Thymus (tissue), 11 donors: ENCODE data around the gene RND3. TPM values are rescaled to one million over a fixed set of nuclear protein-coding genes. Genes with fewer than 3 reads are reported as not detected.

Experiments used
- DNase-seq, 9 donors: peaks; one replicate each; pipeline ENCODE4 v3.0.0-alpha.2; 2013; ENCODE audit warnings: low spot score in 9 of 9, low read depth in 6 of 9, missing footprints in 1 of 9
- H3K27ac ChIP-seq, 2 donors: one replicate each; pipeline ENCODE4 v1.5.1; 2013; ENCODE audit warnings: control low read depth in 1 of 2, low read depth in 1 of 2, low read length in 1 of 2, mild to moderate bottlenecking in 1 of 2, moderate library complexity in 1 of 2
- H3K27me3 ChIP-seq, 2 donors: one replicate each; pipeline ENCODE4 v1.5.1; 2013; ENCODE audit warnings: low read length in 1 of 2; ENCODE audit not compliant: control insufficient read depth in 2 of 2, insufficient read depth in 1 of 2
- H3K36me3 ChIP-seq, 2 donors: one replicate each; pipeline ENCODE4 v1.5.1; 2013; ENCODE audit warnings: low read length in 1 of 2, mild to moderate bottlenecking in 1 of 2, moderate library complexity in 1 of 2; ENCODE audit not compliant: control insufficient read depth in 2 of 2, insufficient read depth in 2 of 2
- H3K4me1 ChIP-seq, 2 donors: one replicate each; pipeline ENCODE4 v1.5.1; 2013; ENCODE audit warnings: low read length in 2 of 2; ENCODE audit not compliant: control insufficient read depth in 2 of 2, insufficient read depth in 2 of 2
- H3K4me3 ChIP-seq, 2 donors: one replicate each; pipeline ENCODE4 v1.5.1; 2013; ENCODE audit warnings: low read length in 2 of 2, control low read depth in 1 of 2, mild to moderate bottlenecking in 1 of 2
- H3K9me3 ChIP-seq, 2 donors: one replicate each; pipeline ENCODE4 v1.5.1; 2013; ENCODE audit warnings: low read length in 1 of 2, mild to moderate bottlenecking in 1 of 2; ENCODE audit not compliant: control insufficient read depth in 2 of 2, insufficient read depth in 1 of 2
- WGBS: extraction: QIAGEN DNeasy Blood & Tissue Kit; methylation state at CpG from one replicate; pipeline ENCODE4 v1.1.7; 2013; 5-methylcytosine and 5-hydroxymethylcytosine counted together
- polyA plus RNA-seq: library from polyadenylated mRNA; stranded (reverse); fragments of 200-250 nt; gene quantifications from one replicate; pipeline ENCODE4 v1.2.3, GENCODE V29; 2013
- total RNA-seq: library from RNA; stranded (reverse); fragments of 120-200 nt; gene quantifications from one replicate; pipeline ENCODE4 v1.2.4, GENCODE V29; 2013
- donor health status: healthy.

Gene RND3
- total and polyA plus RNA-seq, 2 donors: 7.4 to 29.9 TPM

- no peaks in the 10 kb centered on the region for H3K4me1 ChIP-seq
- no peaks in the 10 kb centered on the region for H3K27me3 ChIP-seq
- H3K27ac ChIP-seq: no peak overlapping the region
- H3K4me3 ChIP-seq: no peak overlapping the region
- DNase-seq: no peak
- H3K36me3 ChIP-seq: no peaks in the 10 kb centered on the region
- WGBS: 80% methylated on average over 2 of the region's 2 CpGs
- no peaks in the 10 kb centered on the region for H3K9me3 ChIP-seq
Measured at GRCh38 chr2:150472511-150472899, 15.0 kb downstream of the RND3 start.

- H3K36me3 ChIP-seq: no peaks in the 10 kb centered on the region
- H3K9me3 ChIP-seq: no peaks in the 10 kb centered on the region
- no peak for DNase-seq
- no peak overlapping the region for H3K4me3 ChIP-seq
- no peaks in the 10 kb centered on the region for H3K27me3 ChIP-seq
- no peaks in the 10 kb centered on the region for H3K4me1 ChIP-seq
- WGBS: 79% methylated on average over 3 of the region's 3 CpGs
- no peak overlapping the region for H3K27ac ChIP-seq
Measured at GRCh38 chr2:150471813-150472510, 15.5 kb downstream of the RND3 start.

DNA sequence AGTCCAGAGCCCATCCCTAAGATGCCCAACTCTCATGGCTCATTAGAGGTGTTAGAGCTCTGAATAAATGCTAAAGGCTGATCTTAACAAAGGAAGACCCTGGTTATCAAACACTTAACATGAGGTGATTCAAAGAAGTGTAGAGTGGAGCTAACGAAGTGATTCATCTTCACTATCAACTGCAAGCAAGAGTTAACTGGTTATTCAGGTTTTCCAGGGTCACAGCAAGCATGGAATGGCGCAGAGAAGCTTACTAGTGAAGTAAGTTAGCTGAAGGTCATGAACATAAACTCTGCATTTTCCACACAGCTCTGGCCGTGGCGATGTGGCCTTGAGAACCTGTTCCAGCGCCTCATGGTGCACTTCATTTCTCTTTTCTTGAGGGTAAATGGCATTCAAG, 17.0 kb downstream of the RND3 start:
- WGBS: 80% methylated on average over 5 of the region's 5 CpGs
- no peak for DNase-seq
- no peaks in the 10 kb centered on the region for H3K27me3 ChIP-seq
- H3K4me1 ChIP-seq: no peaks in the 10 kb centered on the region
- no peak overlapping the region for H3K27ac ChIP-seq
- H3K4me3 ChIP-seq: no peak overlapping the region
- no peaks in the 10 kb centered on the region for H3K9me3 ChIP-seq
- H3K36me3 ChIP-seq: no peaks in the 10 kb centered on the region

DNA sequence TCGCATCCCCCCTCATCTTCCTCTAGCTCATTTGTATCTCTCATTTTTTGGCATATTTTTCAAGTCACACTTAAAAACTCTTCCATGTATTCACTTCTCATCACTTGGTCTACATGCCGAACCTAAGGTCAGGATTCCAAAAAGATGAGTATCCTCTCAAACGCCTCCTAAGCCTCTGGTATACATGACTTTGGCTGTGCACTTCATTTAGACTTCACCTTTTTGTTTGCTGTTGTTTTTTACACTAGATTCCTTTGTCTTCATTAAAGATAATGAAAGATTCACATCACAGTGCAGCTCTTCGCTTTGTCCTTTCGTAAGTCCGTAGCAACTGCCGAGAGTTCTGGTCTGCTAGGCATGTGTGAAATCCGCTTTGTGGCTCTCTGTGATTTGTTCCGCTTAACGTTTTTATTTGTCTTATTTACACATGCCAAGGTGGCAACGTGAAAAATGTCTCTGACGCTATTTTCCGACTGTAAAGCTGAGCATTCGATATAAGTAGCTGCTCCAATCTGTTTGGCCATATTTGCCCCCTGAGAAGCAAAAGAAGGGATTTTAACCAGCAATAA, 17.7 kb downstream of the RND3 start:
- no peaks in the 10 kb centered on the region for H3K36me3 ChIP-seq
- no peak overlapping the region for H3K27ac ChIP-seq
- H3K27me3 ChIP-seq: no peaks in the 10 kb centered on the region
- DNase-seq: no peak
- H3K4me1 ChIP-seq: no peaks in the 10 kb centered on the region
- H3K9me3 ChIP-seq: no peaks in the 10 kb centered on the region
- 93% methylated on average over 14 of the region's 14 CpGs for WGBS
- no peak overlapping the region for H3K4me3 ChIP-seq

DNA sequence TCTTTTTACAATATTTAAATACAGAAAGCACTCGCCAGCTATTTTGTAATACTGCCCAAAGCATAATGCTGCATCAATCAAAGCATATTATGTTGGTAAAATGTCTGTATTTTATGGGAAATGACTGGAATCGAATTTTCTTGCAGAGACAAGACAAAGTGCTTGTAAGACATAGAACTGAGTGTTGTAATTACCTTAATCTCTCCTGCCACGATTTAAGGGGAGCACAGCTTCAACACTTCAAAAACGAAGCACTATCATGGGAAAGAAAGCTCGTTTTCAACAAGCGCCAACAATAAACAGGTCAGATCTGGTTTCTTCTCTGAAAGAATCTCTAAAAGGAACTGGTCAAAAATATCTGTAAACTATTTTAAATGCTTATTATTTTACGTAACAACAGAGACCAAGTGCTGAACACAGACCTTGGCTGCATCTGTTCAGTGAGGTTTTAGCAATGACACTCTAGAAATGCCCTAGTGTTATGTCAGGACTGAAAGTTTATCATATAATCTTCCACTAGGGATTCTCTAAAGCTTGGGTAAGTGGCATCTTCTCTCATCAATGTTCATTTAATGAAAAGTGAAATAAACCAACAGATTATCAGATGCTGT, 19.0 kb downstream of the RND3 start:
- no peaks in the 10 kb centered on the region for H3K27me3 ChIP-seq
- H3K36me3 ChIP-seq: no peaks in the 10 kb centered on the region
- no peak overlapping the region for H3K4me3 ChIP-seq
- no peak overlapping the region for H3K27ac ChIP-seq
- no peaks in the 10 kb centered on the region for H3K4me1 ChIP-seq
- 84% methylated on average over 7 of the region's 7 CpGs for WGBS
- no peaks in the 10 kb centered on the region for H3K9me3 ChIP-seq
- DNase-seq: no peak

DNA sequence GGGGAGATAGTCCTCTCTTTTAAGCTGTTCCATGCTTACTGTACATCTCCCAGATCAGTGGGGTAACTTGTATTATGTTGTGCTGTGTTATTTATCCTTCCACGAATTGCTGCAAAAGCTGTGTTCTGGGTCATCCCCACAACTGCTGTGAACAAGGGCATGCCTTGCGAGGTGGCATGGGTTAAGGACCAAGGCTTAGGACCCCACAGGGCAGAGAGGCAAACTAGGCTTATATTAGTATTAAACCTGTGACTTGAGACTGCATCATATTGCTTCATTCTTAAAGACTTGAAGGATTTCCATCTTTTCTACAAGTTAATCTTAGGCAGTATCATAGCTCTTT, 19.9 kb downstream of the RND3 start:
- no peak for DNase-seq
- H3K27me3 ChIP-seq: no peaks in the 10 kb centered on the region
- WGBS: 91% methylated on average over 2 of the region's 2 CpGs
- H3K9me3 ChIP-seq: no peaks in the 10 kb centered on the region
- H3K27ac ChIP-seq: no peak overlapping the region
- no peak overlapping the region for H3K4me3 ChIP-seq
- no peaks in the 10 kb centered on the region for H3K36me3 ChIP-seq
- no peaks in the 10 kb centered on the region for H3K4me1 ChIP-seq

- no peak for DNase-seq
Measured at GRCh38 chr2:150466741-150467620, 20.5 kb downstream of the RND3 start.

DNA sequence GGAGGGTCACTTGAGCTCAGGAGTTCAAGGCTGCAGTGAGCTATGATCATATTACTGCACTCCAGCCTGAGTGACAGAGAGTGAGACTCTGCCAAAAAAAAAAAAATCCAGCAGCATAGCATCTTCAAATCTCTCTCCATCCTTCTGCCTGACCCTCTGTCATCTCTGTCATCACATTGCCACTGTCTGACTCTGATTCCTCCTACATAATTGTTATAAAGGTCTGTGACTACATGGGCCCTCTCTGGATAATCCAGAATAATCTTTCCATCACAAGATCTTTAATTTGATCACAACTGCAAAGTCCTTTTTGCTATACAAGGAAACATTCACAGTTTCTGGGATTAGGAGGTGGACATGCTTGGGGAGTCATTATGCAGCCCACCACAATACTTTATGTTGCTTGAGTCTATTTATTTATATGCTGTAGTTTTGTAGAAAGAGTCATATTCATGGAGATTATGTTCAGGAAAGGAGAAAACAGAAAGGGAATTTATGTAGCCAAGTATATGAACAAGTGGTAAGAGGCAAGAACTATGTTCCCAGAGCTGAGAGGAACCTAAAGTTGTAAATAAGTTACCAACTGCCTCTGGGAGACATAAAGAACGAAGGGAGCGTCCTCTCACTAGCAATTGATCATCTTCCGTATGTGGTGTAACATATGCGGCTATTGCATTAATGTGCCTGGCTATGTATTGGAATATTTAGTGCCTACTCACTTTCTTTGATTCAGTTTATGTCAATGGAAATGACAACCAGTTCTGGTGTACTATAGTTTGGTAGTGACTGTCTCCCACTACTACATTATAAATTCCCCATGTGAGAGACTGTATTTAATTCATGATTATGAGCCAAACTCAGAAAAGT, 21.5 kb downstream of the RND3 start:
- Histone ChIP-seq H3K4me3 (no peak overlapping the region), H3K27ac (no peak overlapping the region), H3K9me3 (no peaks in the 10 kb centered on the region), H3K27me3 (no peaks in the 10 kb centered on the region), H3K4me1 (no peaks in the 10 kb centered on the region), H3K36me3 (no peaks in the 10 kb centered on the region)
- DNase-seq: no peak
- 94% methylated on average over 4 of the region's 4 CpGs for WGBS

More at GRCh38 chr2:150466741-150467620, 20.5 kb downstream of the RND3 start:
- H3K9me3 ChIP-seq: no peaks in the 10 kb centered on the region
- H3K27me3 ChIP-seq: no peaks in the 10 kb centered on the region
- H3K4me3 ChIP-seq: no peak overlapping the region
- H3K27ac ChIP-seq: no peak overlapping the region
- H3K36me3 ChIP-seq: no peaks in the 10 kb centered on the region
- 73% methylated on average over 5 of the region's 5 CpGs for WGBS
- no peaks in the 10 kb centered on the region for H3K4me1 ChIP-seq
